ENCODE measurements around the gene MOB1A. TPM values are rescaled to one million over a fixed set of nuclear protein-coding genes. Genes with fewer than 3 reads are reported as not detected.

Gene MOB1A
- total and polyA plus RNA-seq, 2 of the 8 experiments (the other 6 are each of a cell fraction or from before 2014, with no cell fraction given): 21.6 to 91.7 TPM

GRCh38 chr2:74223941-74224770, 45.5 kb upstream of the MOB1A start:
- DNase-seq (ENCODE audit: low read depth in 1 of 2, low spot score in 2 of 2): no peak
- Histone ChIP-seq H3K79me1 (ENCODE audit: low read depth, low read length) (no peaks in the 10 kb centered on the region), H3K27ac (ENCODE audit: low read depth, low read length) (no peak overlapping the region), H3K14ac (ENCODE audit: insufficient read length) (no peak overlapping the region), H2BK5ac (ENCODE audit: low read depth, low read length) (no peak overlapping the region), H3K56ac (replicated peaks; ENCODE audit: insufficient read length, low read depth, low read length) (no peak overlapping the region), H2BK15ac (ENCODE audit: low read length) (no peak overlapping the region), H3K18ac (ENCODE audit: extremely low read depth, low read length) (no peak overlapping the region), H3K23me2 (ENCODE audit: low read depth, low read length) (no peaks in the 10 kb centered on the region), H2AFZ (ENCODE audit: low read length) (no peak overlapping the region), H4K8ac (ENCODE audit: extremely low read depth, insufficient read depth, low read length) (no peak overlapping the region), H4K5ac (ENCODE audit: insufficient read length, low read depth, low read length) (no peak overlapping the region), H3K23ac (ENCODE audit: insufficient read length) (no peak overlapping the region), H2BK120ac (replicated peaks; ENCODE audit: low read depth, low read length) (no peak overlapping the region), H4K91ac (replicated peaks; ENCODE audit: insufficient read length, low read length) (no peak overlapping the region), H2BK12ac (ENCODE audit: low read depth, low read length) (no peak overlapping the region), H3K4me2 (ENCODE audit: insufficient read depth in 1 of 2, low read depth in 2 of 2, low read length in 2 of 2) (no peak overlapping the region), H3K4ac (replicated peaks; ENCODE audit: insufficient read length, low read depth, low read length) (no peak overlapping the region), H2BK20ac (ENCODE audit: low read length) (0 out of 2 replicates have a peak overlapping the region, but pooled peaks have one; percentile 32), H2AK5ac (ENCODE audit: low read depth, low read length) (no peak overlapping the region), H3K9ac (replicated peaks in 1 of 4; ENCODE audit: extremely low read depth in 1 of 4, low read depth in 3 of 4, low read length in 3 of 4) (no peak overlapping the region), H3K4me1 (replicated peaks in 1 of 4; ENCODE audit: control insufficient read depth in 3 of 4, insufficient read depth in 4 of 4, low read length in 3 of 4) (peaks cover 0 to 3% (median 1%) of the 10 kb centered on the region in 4 experiments; a peak in 3 of 7 replicates), H3K79me2 (ENCODE audit: control insufficient read depth in 1 of 2, insufficient read depth in 2 of 2, low read length in 2 of 2) (no peaks in the 10 kb centered on the region), H3K9me3 (ENCODE audit: insufficient read depth in 2 of 2, low read depth in 1 of 2, low read length in 1 of 2) (no peaks in the 10 kb centered on the region), H3K36me3 (ENCODE audit: control insufficient read depth in 2 of 4, insufficient read depth in 4 of 4, low read length in 3 of 4) (peaks cover 0 to 9% (median 3%) of the 10 kb centered on the region in 4 experiments; a peak in 4 of 8 replicates), H4K20me1 (replicated peaks in 1 of 2; ENCODE audit: control insufficient read depth in 1 of 2, insufficient read depth in 2 of 2, low read length in 2 of 2) (no peaks in the 10 kb centered on the region), H3K4me3 (ENCODE audit: extremely low read depth in 1 of 4, insufficient read depth in 2 of 4, low read depth in 3 of 4, low read length in 4 of 4) (no peak overlapping the region), H3K27me3 (replicated peaks in 1 of 4; ENCODE audit: control insufficient read depth in 3 of 4, extremely low read depth in 1 of 4, insufficient read depth in 3 of 4, low read length in 3 of 4) (no peaks in the 10 kb centered on the region)
- 85% methylated on average over 8 of the region's 8 CpGs; no CpG with 5 or more reads in 1 of the 2 experiments for WGBS, 2 experiments (ENCODE audit: extremely low coverage in 1 of 2, insufficient coverage in 1 of 2, insufficient read length in 1 of 2, insufficient replicate concordance in 2 of 2, low coverage in 1 of 2, low lambda C conversion rate in 2 of 2, missing lambda C conversion rate in 1 of 2)
- POLR2A ChIA-PET (ENCODE audit: partially characterized antibody): interaction anchor here (0.8 to 72.1 kb wide), 9 partner anchors 7 to 231 kb away, joined by 3 to 2699 read pairs (median 6); partner anchors contain the start of genes BOLA3, INO80B, MOB1A and MTHFD2
- FAIRE-seq: no peak
- CTCF ChIA-PET (ENCODE audit: partially characterized antibody): interaction anchor here (0.5 kb wide), 1 partner anchor 369 kb away, joined by 3 read pairs; no protein-coding TSS in a partner anchor
- TF ChIP-seq POLR2AphosphoS5 (IDR thresholded peaks at IDR 0.05; ENCODE audit: low read depth, low read length) (peak; percentile 29; the same call in 1 of the 2 replicates), POLR2A (IDR thresholded peaks at IDR 0.05; ENCODE audit: control extremely low read depth in 1 of 2, low read depth in 2 of 2, low read length in 2 of 2) (0 out of 3 replicates have a peak, but pooled peaks of 1 of the 2 experiments have one; percentile 66), KDM1A (IDR thresholded peaks at IDR 0.05; ENCODE audit: borderline replicate concordance, low read length) (no peak), TAF1 (IDR thresholded peaks at IDR 0.05; ENCODE audit: low read depth, low read length) (no peak), MAFK (IDR thresholded peaks at IDR 0.05; ENCODE audit: low read depth, low read length) (no peak), CTCF (IDR thresholded peaks at IDR 0.05; ENCODE audit: control extremely low read depth in 1 of 3, insufficient read depth in 1 of 3, low read depth in 1 of 3, low read length in 3 of 3) (no peak), HDAC6 (IDR thresholded peaks at IDR 0.05; ENCODE audit: low read depth, low read length) (no peak)

Measured in H1 (cell line).